GM12878 (cell line): ENCODE results near the gene SPACA1. TPM values are rescaled to one million over a fixed set of nuclear protein-coding genes. Genes with fewer than 3 reads are reported as not detected.

ENCODE experiments used
- ATAC-seq: fragments of 200-7000 bp; cut with Tn5 transposase; 3 replicates; pipeline ENCODE4 v1.9.1; 2020; ENCODE audit warnings: mild to moderate bottlenecking, moderate library complexity
- BruUV-seq: library from RNA; stranded (reverse); fragments of 400-500 nt; replicated peaks from 2 replicates; lab custom pipeline; 2021; lab: Mats Ljungman, UMichigan
- CTCF ChIA-PET: fragments of 300-600 bp; sonication (Branson Sonifier 250); formaldehyde crosslinking; extraction: SDS; loops from one replicate; lab custom pipeline; 2021; ENCODE audit warnings: inconsistent platforms; lab: Yijun Ruan, JAX
- POLR2A ChIA-PET: fragments of 350-600 bp; formaldehyde crosslinking; extraction: SDS; loops from one replicate; lab custom pipeline; 2021; ENCODE audit warnings: inconsistent platforms; lab: Charles Lee
- RAD21 ChIA-PET: fragments of 300-600 bp; sonication (Branson Sonifier 250); formaldehyde crosslinking; loops from one replicate; lab custom pipeline; 2023; ENCODE audit warnings: antibody characterized with exemption; ENCODE audit not compliant: unreplicated experiment; lab: Charles Lee
- SMC1A ChIA-PET: fragments of 300-600 bp; sonication (Branson Sonifier 250); formaldehyde crosslinking; loops from one replicate; lab custom pipeline; 2023; ENCODE audit not compliant: unreplicated experiment, uncharacterized antibody; lab: Charles Lee
- DNase-seq: peaks from one replicate; pipeline ENCODE4 v3.0.0-alpha.2; 2011; ENCODE audit warnings: low read depth, low spot score
- FAIRE-seq: peaks from 3 replicates; lab custom pipeline; 2011; peaks lifted over from hg19 to GRCh38; lab: Jason Lieb, UNC
- H2AFZ ChIP-seq: 2 replicates; pipeline ENCODE4 v1.6.0; 2011; ENCODE audit warnings: low read depth, low read length, control low read depth; ENCODE audit not compliant: control insufficient read depth
- H3K27ac ChIP-seq: 2 replicates; pipeline ENCODE4 v1.5.1; 2011; ENCODE audit warnings: control low read depth; ENCODE audit not compliant: control insufficient read depth, insufficient read depth
- H3K27me3 ChIP-seq, 2 experiments: replicated peaks in 1 of 2; 2 replicates each; pipeline versions ENCODE4 v1.6.0 to v1.6.1; 2011; ENCODE audit warnings: low read length in 1 of 2; ENCODE audit not compliant: control insufficient read depth in 2 of 2, insufficient read depth in 2 of 2
- H3K36me3 ChIP-seq, 2 experiments: 2 replicates each; pipeline ENCODE4 v1.5.1; 2011; ENCODE audit warnings: low read length in 1 of 2; ENCODE audit not compliant: control insufficient read depth in 2 of 2, insufficient read depth in 2 of 2
- H3K4me1 ChIP-seq: 2 replicates; pipeline ENCODE4 v1.6.1; 2011; ENCODE audit warnings: mild to moderate bottlenecking, low read length, moderate library complexity, mixed read lengths; ENCODE audit not compliant: control insufficient read depth, insufficient read depth
- H3K4me2 ChIP-seq: 2 replicates; pipeline ENCODE4 v1.6.0; 2011; ENCODE audit warnings: control low read depth; ENCODE audit not compliant: control insufficient read depth, insufficient read depth
- H3K4me3 ChIP-seq: fragments of 200-600 bp; sonication (generic); 2 replicates; pipeline ENCODE4 v1.5.1; 2016
- H3K79me2 ChIP-seq: 2 replicates; pipeline ENCODE4 v1.6.0; 2011; ENCODE audit warnings: low read length; ENCODE audit not compliant: control insufficient read depth, insufficient read depth
- H3K9ac ChIP-seq: 2 replicates; pipeline ENCODE4 v1.8.0; 2011; ENCODE audit warnings: low read length, control low read depth, mixed read lengths; ENCODE audit not compliant: control insufficient read depth, insufficient read depth
- H3K9me3 ChIP-seq: replicated peaks from 3 replicates; pipeline ENCODE4 v1.5.1; 2011; ENCODE audit warnings: mild to moderate bottlenecking, low read length; ENCODE audit not compliant: control insufficient read depth, insufficient read depth
- H4K20me1 ChIP-seq: 2 replicates; pipeline ENCODE4 v1.6.0; 2011; ENCODE audit not compliant: control insufficient read depth, insufficient read depth
- BACH1 ChIP-seq: fragments of 450-650 bp; IDR thresholded peaks from 2 replicates; pipeline ENCODE4 v1.6.1; 2017; ENCODE audit warnings: mild to moderate bottlenecking, borderline replicate concordance
- CBFB ChIP-seq: IDR thresholded peaks from 2 replicates; pipeline ENCODE4 v1.6.1; 2016; ENCODE audit warnings: antibody characterized with exemption, low read depth
- CBX3 ChIP-seq: fragments of 200-600 bp; sonication (generic); IDR thresholded peaks from 2 replicates; pipeline ENCODE4 v1.6.1; 2016; ENCODE audit warnings: low read depth, borderline replicate concordance
- EED ChIP-seq: sonication (generic); IDR thresholded peaks from 2 replicates; pipeline ENCODE4 v1.6.1; 2016; ENCODE audit warnings: antibody characterized with exemption, low read depth
- ESRRA ChIP-seq: IDR thresholded peaks from 2 replicates; pipeline ENCODE4 v1.6.1; 2012; ENCODE audit warnings: mild to moderate bottlenecking, low read length, improper control_type of control experiment
- FOXK2 ChIP-seq: fragments of 450-650 bp; IDR thresholded peaks from 2 replicates; pipeline ENCODE4 v1.6.1; 2017; ENCODE audit warnings: mild to moderate bottlenecking, moderate library complexity
- HCFC1 ChIP-seq: fragments of 150-350 bp; IDR thresholded peaks from 2 replicates; pipeline ENCODE4 v1.6.1; 2014; ENCODE audit warnings: low read length
- HDGF ChIP-seq: fragments of 450-650 bp; IDR thresholded peaks from 2 replicates; pipeline ENCODE4 v1.6.1; 2016; ENCODE audit warnings: antibody characterized with exemption
- IKZF1 ChIP-seq: fragments of 450-650 bp; conservative IDR thresholded peaks from 2 replicates; pipeline ENCODE4 v1.6.1; 2017; ENCODE audit warnings: antibody characterized with exemption, mild to moderate bottlenecking
- KLF5 ChIP-seq: fragments of 450-650 bp; IDR thresholded peaks from 2 replicates; pipeline ENCODE4 v1.6.1; 2014; ENCODE audit warnings: mild to moderate bottlenecking; ENCODE audit not compliant: partially characterized antibody
- LARP7 ChIP-seq: fragments of 450-650 bp; IDR thresholded peaks from 2 replicates; pipeline ENCODE4 v1.6.1; 2017; ENCODE audit warnings: mild to moderate bottlenecking
- MTA2 ChIP-seq: fragments of 450-650 bp; IDR thresholded peaks from 2 replicates; pipeline ENCODE4 v1.6.1; 2016; ENCODE audit warnings: low read depth, mild to moderate bottlenecking, moderate library complexity
- PAX5 ChIP-seq: IDR thresholded peaks from 2 replicates; pipeline ENCODE4 v1.6.1; 2011; ENCODE audit warnings: low read depth, low read length, borderline replicate concordance
- POLR2AphosphoS5 ChIP-seq: IDR thresholded peaks from 2 replicates; pipeline ENCODE4 v1.6.1; 2011; ENCODE audit warnings: mild to moderate bottlenecking, low read length, inconsistent platforms
- RAD21 ChIP-seq: IDR thresholded peaks from 2 replicates; pipeline ENCODE4 v1.6.1; 2011; ENCODE audit warnings: mild to moderate bottlenecking, low read depth, low read length, moderate library complexity; ENCODE audit not compliant: insufficient read depth
- RCOR1 ChIP-seq: conservative IDR thresholded peaks from 2 replicates; pipeline ENCODE4 v1.6.1; 2012; ENCODE audit warnings: low read depth, low read length, improper control_type of control experiment
- SREBF2 ChIP-seq: IDR thresholded peaks from 2 replicates; pipeline ENCODE4 v1.6.1; 2012; ENCODE audit warnings: mild to moderate bottlenecking, low read length
- TARDBP ChIP-seq: IDR thresholded peaks from 2 replicates; pipeline ENCODE4 v1.6.1; 2016; ENCODE audit warnings: borderline replicate concordance
- TCF7 ChIP-seq: IDR thresholded peaks from 2 replicates; pipeline ENCODE4 v1.6.1; 2014; ENCODE audit warnings: antibody characterized with exemption, borderline replicate concordance
- ZNF24 ChIP-seq: fragments of 450-650 bp; IDR thresholded peaks from 2 replicates; pipeline ENCODE4 v1.6.1; 2017; ENCODE audit warnings: antibody characterized with exemption, mild to moderate bottlenecking
- ZNF274 ChIP-seq: IDR thresholded peaks from one replicate; pipeline ENCODE4 v1.8.0; 2011; ENCODE audit not compliant: insufficient read length, insufficient read depth
- ZSCAN29 ChIP-seq: fragments of 450-650 bp; IDR thresholded peaks from 2 replicates; pipeline ENCODE4 v1.6.1; 2017; ENCODE audit warnings: mild to moderate bottlenecking, moderate library complexity
- WGBS: methylation state at CpG from one replicate; pipeline ENCODE4 v1.1.6; 2016; ENCODE audit warnings: low lambda C conversion rate; ENCODE audit not compliant: insufficient replicate concordance, insufficient coverage; ENCODE audit errors: missing lambda C conversion rate; 5-methylcytosine and 5-hydroxymethylcytosine counted together
- in situ Hi-C: fragments of 300-500 bp; cut with MboI; formaldehyde crosslinking; loops from 9 replicates; pipeline ENCODE4 v1.14.3; 2018; ENCODE audit warnings: mixed read lengths
- intact Hi-C: fragments of 100-400 bp; cut with micrococcal nuclease; formaldehyde crosslinking; loops from one replicate; pipeline ENCODE4 v1.14.2; 2022; ENCODE audit not compliant: unreplicated experiment
- polyA plus RNA-seq, 11 experiments: library from polyadenylated mRNA; depleted of rRNA in 4 of 11; unstranded in 6 of 11; stranded (reverse) in 5 of 11; fragments of >200 nt; fragmentation: Nextera tagmentation in 4 of 11; fragmentation: Illumina TruSeq in 1 of 11; extraction: Ambion mirVana in 4 of 11; extraction: Trizol in 1 of 11; gene quantifications; 1 replicate in 1 of 11; 2 replicates in 10 of 11; pipeline versions ENCODE4 v1.2.1 to v1.2.3, GENCODE V29; 2011 to 2016; ENCODE audit warnings: inconsistent platforms in 2 of 11, missing spikeins in 2 of 11, low read depth in 1 of 11
- total RNA-seq, 4 experiments: library from RNA; depleted of rRNA in 3 of 4; stranded (reverse); fragments of >200 nt in 3 of 4; fragmentation: Illumina TruSeq in 1 of 4; extraction: Trizol in 1 of 4; gene quantifications; 2 replicates each; pipeline versions ENCODE4 v1.2.1 to v1.2.3, GENCODE V29; 2013 to 2021
- TF ChIP-seq, protein P1 (sequence below): IDR thresholded peaks from 2 replicates; pipeline ENCODE4 v1.6.1; 2011; ENCODE audit warnings: borderline replicate concordance, low read depth, mild to moderate bottlenecking, moderate library complexity, mixed read lengths, low read length; ENCODE audit not compliant: insufficient read depth; ENCODE audit errors: extremely low read length

The SPACA1 gene
- total and polyA plus RNA-seq, 10 of the 15 experiments (the other 5 are each of a cell fraction or from before 2014, with no cell fraction given) = not detected

DNA sequence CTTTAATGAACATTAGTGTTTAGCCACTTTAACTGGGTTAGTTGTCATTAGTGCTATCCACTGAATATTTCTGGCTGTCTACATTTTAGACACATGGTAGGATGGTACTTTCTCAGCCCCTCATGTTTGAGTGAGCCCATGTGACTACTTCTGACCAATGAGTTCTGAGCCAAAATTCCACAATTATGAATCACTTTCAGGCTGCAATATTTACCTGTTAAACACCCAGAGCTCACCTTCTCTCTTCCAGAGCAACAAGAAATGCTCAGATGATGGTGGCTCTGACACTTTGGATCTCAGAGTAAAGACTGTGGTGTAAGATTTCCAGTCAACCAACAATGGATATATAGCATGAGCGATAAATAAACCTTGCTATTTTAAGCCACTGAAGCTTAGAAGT, 24.8 kb downstream of the SPACA1 start (continued):
- TF ChIP-seq, protein P1, sequence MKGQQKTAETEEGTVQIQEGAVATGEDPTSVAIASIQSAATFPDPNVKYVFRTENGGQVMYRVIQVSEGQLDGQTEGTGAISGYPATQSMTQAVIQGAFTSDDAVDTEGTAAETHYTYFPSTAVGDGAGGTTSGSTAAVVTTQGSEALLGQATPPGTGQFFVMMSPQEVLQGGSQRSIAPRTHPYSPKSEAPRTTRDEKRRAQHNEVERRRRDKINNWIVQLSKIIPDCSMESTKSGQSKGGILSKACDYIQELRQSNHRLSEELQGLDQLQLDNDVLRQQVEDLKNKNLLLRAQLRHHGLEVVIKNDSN = no peak
- TF ChIP-seq BACH1 (no peak), ZNF24 (no peak), TCF7 (no peak), HDGF (no peak)

DNA sequence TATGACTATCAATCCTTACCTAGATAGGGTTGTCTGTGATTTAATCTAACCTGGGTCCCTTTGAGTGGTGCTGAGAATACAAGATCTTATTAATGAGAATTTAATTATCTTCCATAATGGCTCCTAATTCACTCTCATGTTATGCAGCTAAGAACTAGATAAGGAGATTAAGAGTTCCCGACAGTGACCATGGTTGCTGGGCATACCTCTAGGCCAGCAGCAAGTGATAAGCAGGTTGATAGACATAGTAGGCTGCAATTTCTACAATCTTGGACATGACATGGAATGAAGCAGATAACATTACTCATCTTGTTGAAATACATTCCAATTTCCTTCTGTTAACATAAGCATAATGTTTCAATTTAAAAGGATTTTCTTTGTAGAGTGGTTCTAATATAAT, 27.1 kb downstream of the SPACA1 start:
- RAD21 ChIA-PET = no interaction called here
- H3K27ac ChIP-seq = no peak overlapping the region
- no peaks in the 10 kb centered on the region for H3K4me1 ChIP-seq
- H3K4me2 ChIP-seq = no peak overlapping the region
- no peaks in the 10 kb centered on the region; a peak in 1 of 4 replicates for H3K27me3 ChIP-seq
- in situ Hi-C loops (no loop called here), intact Hi-C loops (no loop called here)
- no peaks in the 10 kb centered on the region for H3K36me3 ChIP-seq
- no peak for ATAC-seq
- no peak overlapping the region for H3K9ac ChIP-seq
- H3K4me3 ChIP-seq = no peak overlapping the region
- H3K79me2 ChIP-seq = no peaks in the 10 kb centered on the region
- H2AFZ ChIP-seq = no peak overlapping the region
- DNase-seq = no peak
- no peaks in the 10 kb centered on the region for H4K20me1 ChIP-seq
- SMC1A ChIA-PET = no interaction called here
- FAIRE-seq = no peak
- BruUV-seq = no TSS peak
- CTCF ChIA-PET = no interaction called here
- TF ChIP-seq, protein P1 = no peak
- TF ChIP-seq MTA2 (no peak), FOXK2 (no peak), LARP7 (no peak), ZSCAN29 (no peak), KLF5 (no peak), POLR2AphosphoS5 (no peak), RAD21 (no peak), PAX5 (no peak), TCF7 (no peak), IKZF1 (no peak), ZNF274 (no peak), HCFC1 (no peak), CBFB (no peak), EED (no peak), CBX3 (no peak), SREBF2 (no peak), TARDBP (no peak), ESRRA (no peak), RCOR1 (no peak)
- H3K9me3 ChIP-seq = no peaks in the 10 kb centered on the region
- WGBS = 87% methylated on average over 1 of the region's 1 CpG
- POLR2A ChIA-PET = no interaction called here
